NCI-H774 (cell line): ENCODE data around the gene TMPRSS9.
A peak's percentile ranks its signal among the peaks of the same experiment; 100 is the strongest.
"Not testable (repeated sequence)": the region's sequence is repeated elsewhere in the genome, so short reads cannot be mapped to it uniquely, and the experiment has no call there.

Source experiments
- DNase-seq: peaks from one replicate; lab custom pipeline; 2025; lab: John Stamatoyannopoulos, UW

Gene TMPRSS9

DNA sequence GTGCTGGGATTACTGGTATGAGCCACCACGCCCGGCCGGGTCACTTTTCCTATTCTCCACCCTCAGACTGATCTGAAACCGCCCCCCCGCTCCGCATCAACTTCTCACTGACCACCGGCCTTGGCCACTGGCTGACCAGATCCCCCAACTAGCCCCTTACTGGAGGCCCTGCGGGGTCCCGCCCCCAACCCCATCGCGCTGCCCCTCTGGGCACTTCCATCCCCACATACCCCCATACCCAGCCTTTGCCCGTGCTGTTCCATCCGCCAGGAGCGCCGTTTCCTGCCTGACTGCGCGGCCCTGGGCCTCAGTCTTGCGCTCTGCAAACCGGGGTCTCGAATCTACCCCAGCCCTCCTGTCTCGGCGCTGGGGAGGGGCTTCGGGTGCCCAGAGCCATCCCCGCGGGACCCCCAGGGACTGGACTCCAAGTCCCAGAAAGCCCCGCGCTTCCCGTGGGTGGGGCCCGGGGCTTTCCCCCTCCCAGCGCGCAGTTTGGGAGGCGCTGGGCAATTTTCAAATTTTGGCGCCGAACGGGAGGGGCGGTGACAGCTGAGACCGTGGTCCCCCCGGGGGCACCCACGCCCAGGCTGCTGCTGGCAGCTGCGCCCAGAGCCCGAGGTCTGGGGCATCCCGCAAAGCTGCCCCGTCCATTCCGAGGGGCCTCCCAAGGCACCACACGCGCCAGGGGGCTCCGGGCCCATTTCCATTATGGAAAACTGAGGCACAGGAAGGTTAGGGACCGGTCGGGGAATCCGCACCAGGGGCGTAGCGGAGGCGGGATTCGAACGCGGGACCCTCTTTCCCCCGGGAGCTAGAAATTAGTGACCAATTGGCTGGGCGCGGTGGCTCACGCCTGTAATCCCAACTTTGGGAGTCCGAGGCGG is 101.9 kb downstream of the TMPRSS9 start:
- DNase-seq: peak; percentile 60

DNA sequence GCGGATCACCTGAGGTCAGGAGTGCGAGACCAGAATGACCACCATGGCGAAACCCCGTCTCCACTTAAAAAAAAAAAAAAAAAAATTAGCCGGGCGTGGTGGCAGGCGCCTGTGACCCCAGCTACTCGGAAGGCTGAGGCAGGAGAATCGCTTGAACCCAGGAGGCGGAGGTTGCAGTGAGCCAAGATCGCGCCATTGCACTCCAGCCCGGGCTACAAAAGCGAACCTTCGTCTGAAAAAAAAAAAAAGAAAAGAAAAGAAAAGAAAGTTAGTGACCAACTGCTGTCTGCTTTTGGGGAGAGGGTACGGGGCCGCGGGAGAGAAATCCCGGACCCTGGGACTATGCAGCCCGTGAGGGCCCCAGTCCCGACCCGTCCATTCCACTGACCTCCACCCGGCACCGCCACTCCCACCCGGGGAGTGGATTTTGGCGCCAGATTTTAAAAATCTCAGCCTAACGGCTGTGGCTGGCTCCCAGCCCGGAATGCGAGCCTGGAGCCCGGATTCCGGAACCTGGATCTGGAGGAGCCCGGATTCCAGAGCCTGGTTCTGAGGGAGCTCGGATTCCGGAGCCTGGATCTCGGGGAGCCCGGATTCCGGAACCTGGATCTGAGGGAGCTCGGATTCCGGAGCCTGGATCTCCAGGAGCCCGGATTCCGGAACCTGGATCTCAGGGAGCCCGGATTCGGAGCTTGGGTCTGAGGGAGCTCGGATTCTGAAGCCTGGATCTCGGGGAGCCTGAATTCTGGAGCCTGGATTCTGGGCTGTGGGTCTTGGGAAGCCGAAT is 102.8 kb downstream of the TMPRSS9 start:
- DNase-seq: peak; percentile 81

DNA sequence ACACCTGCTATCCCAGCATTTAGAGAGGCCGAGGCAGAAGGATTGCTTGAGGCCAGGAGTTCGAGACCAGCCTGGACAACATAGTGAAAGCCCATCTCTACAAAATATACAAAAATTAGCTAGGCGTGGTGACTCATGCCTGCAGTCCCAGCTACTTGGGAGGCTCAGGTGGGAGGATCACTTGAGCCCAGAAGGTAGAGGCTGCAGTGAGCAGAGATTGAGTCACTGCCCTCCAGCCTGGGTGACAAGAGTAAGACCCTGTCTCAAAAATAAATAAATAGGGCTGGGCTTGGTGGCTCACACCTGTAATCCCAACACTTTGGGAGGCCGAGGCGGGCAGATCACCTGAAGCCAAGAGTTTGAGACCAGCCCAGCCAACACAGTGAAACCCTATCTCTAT is 103.6 kb downstream of the TMPRSS9 start:
- not testable (repeated sequence) for DNase-seq

DNA sequence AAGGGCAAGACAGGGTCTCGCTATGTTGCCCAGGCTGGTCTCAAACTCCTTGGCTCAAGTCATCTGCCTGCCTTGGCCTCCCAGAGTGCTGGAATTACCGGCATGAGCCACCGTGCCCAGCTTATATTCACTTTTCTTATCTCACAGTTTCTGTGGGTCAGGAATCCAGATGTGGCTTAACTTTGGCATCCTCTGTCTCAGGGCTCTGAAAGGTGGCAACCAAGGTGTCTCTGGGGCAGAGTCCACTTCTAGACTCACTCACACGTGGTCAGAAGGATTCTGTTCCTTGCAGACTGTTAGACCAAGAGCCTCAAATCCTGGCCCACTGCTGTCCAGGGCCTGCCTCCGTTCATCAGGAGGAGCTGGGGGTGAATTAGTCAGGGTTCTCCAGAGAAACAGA is 104.3 kb downstream of the TMPRSS9 start:
- DNase-seq: no peak

DNA sequence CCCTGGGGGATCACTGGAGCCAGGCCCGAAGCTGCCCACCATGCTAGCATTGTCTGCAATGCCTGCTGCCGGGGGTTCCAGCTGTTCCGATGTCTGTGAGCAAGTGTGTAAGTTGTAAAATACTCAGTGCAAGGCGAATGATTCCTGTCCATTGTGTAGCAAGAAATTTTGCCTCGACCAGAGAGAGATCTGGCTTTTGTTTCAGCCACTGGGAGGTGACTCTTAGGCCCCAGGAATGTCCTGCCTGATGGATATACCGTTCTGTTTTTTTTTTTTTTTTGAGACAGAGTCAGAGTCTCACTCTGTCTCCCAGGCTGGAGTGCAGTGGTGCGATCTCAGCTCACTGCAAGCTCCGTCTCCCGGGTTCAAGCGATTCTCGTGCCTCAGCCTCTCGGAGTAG is 108.5 kb downstream of the TMPRSS9 start:
- DNase-seq: no peak

DNA sequence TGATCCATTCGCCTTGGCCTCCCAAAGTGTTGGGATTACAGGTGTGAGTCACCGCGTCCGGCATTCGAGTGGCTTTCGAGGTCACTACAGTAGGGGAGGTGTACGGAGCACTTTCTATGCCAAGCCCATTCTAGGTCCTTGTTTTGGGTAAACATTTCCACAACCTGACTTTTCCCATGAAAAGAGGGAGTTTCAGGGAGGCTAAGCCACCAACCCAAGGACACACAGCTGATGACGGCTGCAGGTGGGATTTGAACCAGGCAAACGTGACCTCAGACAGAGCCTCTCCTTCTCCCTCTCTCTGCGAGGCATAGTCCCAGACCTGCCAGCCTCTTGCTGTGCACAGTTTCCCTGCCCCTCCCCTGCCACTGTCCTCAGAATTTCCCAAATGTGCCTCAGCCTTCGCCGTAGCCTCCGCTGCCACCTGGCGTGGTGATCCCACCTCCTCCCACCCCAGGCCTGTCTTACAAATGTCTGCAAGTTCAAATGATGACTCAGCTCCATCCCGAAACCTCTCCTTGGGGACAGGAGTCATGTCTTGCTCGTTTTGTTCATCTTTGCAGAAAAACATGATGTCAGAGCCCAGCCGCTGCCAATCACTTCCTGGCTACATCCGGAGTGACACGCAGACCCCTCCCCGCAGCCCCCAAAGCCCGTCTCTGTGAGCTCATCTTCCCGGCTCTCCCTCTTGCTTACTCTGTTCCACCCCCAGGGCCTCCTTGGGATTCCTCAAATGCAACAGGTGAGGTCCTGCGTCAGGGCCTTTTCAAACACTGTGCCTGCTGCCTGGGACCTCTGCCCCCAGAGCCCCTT is 109.2 kb downstream of the TMPRSS9 start:
- DNase-seq: no peak

DNA sequence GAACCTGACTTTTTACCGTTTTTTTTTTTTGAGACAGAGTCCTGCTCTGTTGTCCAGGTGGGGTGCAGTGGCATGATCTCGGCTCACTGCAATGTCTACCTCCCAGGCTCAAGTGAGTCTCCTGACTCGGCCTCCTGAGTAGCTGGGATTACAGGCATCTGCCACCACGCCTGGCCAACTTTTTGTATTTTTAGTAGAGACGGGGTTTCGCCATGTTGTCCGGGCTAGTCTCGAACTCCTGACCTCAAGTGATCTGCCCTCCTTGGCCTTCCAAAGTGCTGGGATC is 109.8 kb downstream of the TMPRSS9 start:
- not testable (repeated sequence) for DNase-seq

DNA sequence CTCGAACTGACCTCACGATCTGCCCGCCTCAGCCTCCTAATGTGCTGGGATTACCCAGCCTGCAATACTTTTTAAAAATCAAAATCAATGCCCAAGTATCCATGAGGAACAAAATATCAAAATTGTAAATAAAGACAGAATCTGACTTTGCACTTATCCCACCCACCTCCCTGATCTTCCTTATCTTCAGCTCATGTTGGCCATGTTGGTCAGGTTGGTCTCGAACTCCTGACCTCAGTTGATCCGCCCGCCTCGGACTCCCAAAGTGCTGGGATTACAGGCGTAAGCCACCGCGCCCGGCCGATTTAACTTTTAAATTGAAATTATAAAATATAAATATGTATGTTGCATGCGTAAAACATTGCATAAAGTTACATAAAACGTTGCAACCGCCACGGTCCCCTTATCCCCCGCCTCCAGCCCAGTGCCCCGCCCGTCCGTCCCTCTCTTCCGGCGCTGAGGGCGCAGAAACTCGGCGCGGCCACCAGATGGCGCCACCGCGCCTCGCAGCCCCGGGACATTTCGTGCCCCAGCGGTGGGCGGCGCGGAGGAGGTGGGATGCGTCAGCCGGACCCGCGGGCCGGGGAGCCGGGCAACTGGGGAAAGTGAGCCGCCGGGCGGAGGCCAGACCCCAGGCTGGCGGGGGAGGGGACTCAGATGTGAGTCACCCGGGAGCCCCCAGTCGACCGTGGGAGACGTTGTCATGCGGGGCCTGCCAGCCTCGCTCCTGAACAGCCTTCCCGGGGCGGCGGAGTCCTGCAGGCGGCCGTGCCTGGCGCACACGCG is 114.4 kb downstream of the TMPRSS9 start:
- DNase-seq: peak; percentile 63

DNA sequence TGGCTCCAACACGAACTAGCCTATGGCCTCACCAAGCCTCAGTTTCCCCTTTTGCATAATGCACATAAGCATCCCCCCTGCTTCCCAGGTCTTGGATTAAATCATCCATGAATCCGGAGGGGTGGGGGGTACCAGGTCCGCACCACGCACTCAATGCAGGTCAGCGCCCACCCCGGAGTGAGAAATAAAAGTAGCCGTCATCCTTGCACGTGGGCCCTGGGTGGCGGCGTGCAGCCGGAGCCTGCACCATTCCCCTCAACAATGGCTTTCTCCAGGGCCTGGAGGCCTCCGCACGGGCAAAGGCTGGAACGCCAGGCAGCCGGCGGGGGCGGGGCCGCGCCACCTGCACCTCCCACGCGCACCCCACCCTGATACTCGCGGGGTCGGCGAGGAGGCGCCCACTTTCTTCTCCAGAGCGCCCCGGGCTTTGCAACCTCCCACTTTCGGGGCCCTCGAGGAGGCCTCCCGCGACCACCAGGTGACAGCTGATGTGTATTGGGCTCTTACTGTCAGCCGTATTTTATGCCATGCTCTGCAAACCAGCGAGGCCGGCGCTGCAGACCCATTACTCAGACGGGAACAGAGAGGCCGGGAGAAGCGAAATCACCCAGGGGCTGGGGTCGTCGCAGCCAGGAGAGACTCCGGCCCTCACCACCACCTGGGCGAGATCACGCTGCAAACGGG is 115.1 kb downstream of the TMPRSS9 start:
- no peak for DNase-seq
